GM12878 (cell line): Measurements from ENCODE around the gene FAM89B. TPM values are rescaled to one million over a fixed set of nuclear protein-coding genes. Genes with fewer than 3 reads are reported as not detected.

ENCODE experiments used
- ASH2L ChIP-seq: fragments of 300-600, 200-600 bp; sonication (generic); IDR thresholded peaks from 2 replicates; pipeline ENCODE4 v1.6.1; 2017; ENCODE audit warnings: low read depth, mild to moderate bottlenecking, borderline replicate concordance
- BCL11A ChIP-seq: IDR thresholded peaks from 2 replicates; pipeline ENCODE4 v1.6.1; 2011; ENCODE audit warnings: low read depth, low read length
- BHLHE40 ChIP-seq, 2 experiments: fragments of 450-650 bp in 1 of 2; IDR thresholded peaks; 2 replicates each; pipeline ENCODE4 v1.6.1; 2011 to 2017; ENCODE audit warnings: low read depth in 2 of 2, borderline replicate concordance in 1 of 2, improper control_type of control experiment in 1 of 2, low read length in 1 of 2, mild to moderate bottlenecking in 1 of 2
- CREB1 ChIP-seq: IDR thresholded peaks from 2 replicates; pipeline ENCODE4 v1.6.1; 2012; ENCODE audit warnings: low read depth, mild to moderate bottlenecking, inconsistent platforms
- EED ChIP-seq: sonication (generic); IDR thresholded peaks from 2 replicates; pipeline ENCODE4 v1.6.1; 2016; ENCODE audit warnings: antibody characterized with exemption, low read depth
- ELK1 ChIP-seq: IDR thresholded peaks from 2 replicates; pipeline ENCODE4 v1.6.1; 2012; ENCODE audit warnings: low read depth, low read length, improper control_type of control experiment
- EP300 ChIP-seq, 2 experiments: fragments of 150-350 bp in 1 of 2; IDR thresholded peaks; 2 replicates each; pipeline ENCODE4 v1.6.1; 2011 to 2012; ENCODE audit warnings: low read depth in 2 of 2, low read length in 2 of 2, borderline replicate concordance in 1 of 2, improper control_type of control experiment in 1 of 2, inconsistent platforms in 1 of 2; ENCODE audit not compliant: control insufficient read depth in 1 of 2
- GABPA ChIP-seq: IDR thresholded peaks from 2 replicates; pipeline ENCODE4 v1.6.1; 2014; ENCODE audit warnings: antibody characterized with exemption, low read depth, mild to moderate bottlenecking, inconsistent platforms
- HDAC6 ChIP-seq: fragments of 200-600 bp; sonication (generic); IDR thresholded peaks from one replicate; pipeline ENCODE4 v1.8.0; 2017; ENCODE audit warnings: antibody characterized with exemption; ENCODE audit not compliant: unreplicated experiment
- IKZF1 ChIP-seq: fragments of 450-650 bp; conservative IDR thresholded peaks from 2 replicates; pipeline ENCODE4 v1.6.1; 2017; ENCODE audit warnings: antibody characterized with exemption, mild to moderate bottlenecking
- IKZF2 ChIP-seq, 2 experiments: fragments of 450-650 bp; IDR thresholded peaks; 2 replicates each; pipeline ENCODE4 v1.6.1; 2017; ENCODE audit warnings: mild to moderate bottlenecking in 2 of 2, moderate library complexity in 2 of 2
- KDM1A ChIP-seq: fragments of 200-600 bp; sonication (generic); IDR thresholded peaks from 2 replicates; pipeline ENCODE4 v1.6.1; 2016; ENCODE audit warnings: borderline replicate concordance
- MEF2A ChIP-seq: IDR thresholded peaks from 2 replicates; pipeline ENCODE4 v1.6.1; 2011; ENCODE audit warnings: low read depth, mild to moderate bottlenecking, low read length, moderate library complexity; ENCODE audit not compliant: insufficient read depth
- MXI1 ChIP-seq: fragments of 150-350 bp; IDR thresholded peaks from 2 replicates; pipeline ENCODE4 v1.6.1; 2011; ENCODE audit warnings: low read depth, mild to moderate bottlenecking, inconsistent platforms, low read length, improper control_type of control experiment
- NKRF ChIP-seq: fragments of 450-650 bp; conservative IDR thresholded peaks from 2 replicates; pipeline ENCODE4 v1.6.1; 2017; ENCODE audit warnings: mild to moderate bottlenecking, moderate library complexity
- RBBP5 ChIP-seq: fragments of 200-600 bp; sonication (generic); conservative IDR thresholded peaks from 2 replicates; pipeline ENCODE4 v1.6.1; 2016
- RCOR1 ChIP-seq: conservative IDR thresholded peaks from 2 replicates; pipeline ENCODE4 v1.6.1; 2012; ENCODE audit warnings: low read depth, low read length, improper control_type of control experiment
- RELA ChIP-seq: fragments of 450-650 bp; IDR thresholded peaks from 2 replicates; pipeline ENCODE4 v1.8.0; 2014; ENCODE audit warnings: borderline replicate concordance; ENCODE audit not compliant: partially characterized antibody
- RUNX3 ChIP-seq: IDR thresholded peaks from 2 replicates; pipeline ENCODE4 v1.6.1; 2012; ENCODE audit warnings: low read length, inconsistent platforms
- SMC3 ChIP-seq: IDR thresholded peaks from 2 replicates; pipeline ENCODE4 v1.6.1; 2011; ENCODE audit warnings: low read length, improper control_type of control experiment, borderline replicate concordance
- SREBF1 ChIP-seq: IDR thresholded peaks from 2 replicates; pipeline ENCODE4 v1.6.1; 2012; ENCODE audit warnings: mild to moderate bottlenecking, low read length
- STAT3 ChIP-seq: IDR thresholded peaks from 2 replicates; pipeline ENCODE4 v1.6.1; 2011; ENCODE audit warnings: low read depth, low read length, improper control_type of control experiment
- SUZ12 ChIP-seq: fragments of 200-600 bp; sonication (generic); IDR thresholded peaks from one replicate; pipeline ENCODE4 v1.6.1; 2018; ENCODE audit warnings: antibody characterized with exemption, mild to moderate bottlenecking; ENCODE audit not compliant: unreplicated experiment
- TAF1 ChIP-seq: IDR thresholded peaks from 2 replicates; pipeline ENCODE4 v1.6.1; 2011; ENCODE audit warnings: mild to moderate bottlenecking, low read depth, low read length, borderline replicate concordance
- TCF12 ChIP-seq: IDR thresholded peaks from 2 replicates; pipeline ENCODE4 v1.6.1; 2011; ENCODE audit warnings: low read depth, mild to moderate bottlenecking, low read length
- ZNF384 ChIP-seq: IDR thresholded peaks from 2 replicates; pipeline ENCODE4 v1.6.1; 2012; ENCODE audit warnings: low read depth, mild to moderate bottlenecking, low read length, improper control_type of control experiment, borderline replicate concordance
- polyA plus RNA-seq, 11 experiments: library from polyadenylated mRNA; depleted of rRNA in 4 of 11; unstranded in 6 of 11; stranded (reverse) in 5 of 11; fragments of >200 nt; fragmentation: Nextera tagmentation in 4 of 11; fragmentation: Illumina TruSeq in 1 of 11; extraction: Ambion mirVana in 4 of 11; extraction: Trizol in 1 of 11; gene quantifications; 1 replicate in 1 of 11; 2 replicates in 10 of 11; pipeline versions ENCODE4 v1.2.1 to v1.2.3, GENCODE V29; 2011 to 2016; ENCODE audit warnings: inconsistent platforms in 2 of 11, missing spikeins in 2 of 11, low read depth in 1 of 11
- total RNA-seq, 4 experiments: library from RNA; depleted of rRNA in 3 of 4; stranded (reverse); fragments of >200 nt in 3 of 4; fragmentation: Illumina TruSeq in 1 of 4; extraction: Trizol in 1 of 4; gene quantifications; 2 replicates each; pipeline versions ENCODE4 v1.2.1 to v1.2.3, GENCODE V29; 2013 to 2021
- TF ChIP-seq, protein P1 (sequence below): IDR thresholded peaks from 2 replicates; pipeline ENCODE4 v1.6.1; 2012; ENCODE audit warnings: low read depth, low read length, improper control_type of control experiment
- TF ChIP-seq, protein P2 (sequence below): fragments of 450-650 bp; IDR thresholded peaks from 2 replicates; pipeline ENCODE4 v1.6.1; 2014; ENCODE audit warnings: mild to moderate bottlenecking

The FAM89B gene
- total and polyA plus RNA-seq, 10 of the 15 experiments (the other 5 are each of a cell fraction or from before 2014, with no cell fraction given), result 0.34 to 36.7 (median 9.8) TPM

DNA sequence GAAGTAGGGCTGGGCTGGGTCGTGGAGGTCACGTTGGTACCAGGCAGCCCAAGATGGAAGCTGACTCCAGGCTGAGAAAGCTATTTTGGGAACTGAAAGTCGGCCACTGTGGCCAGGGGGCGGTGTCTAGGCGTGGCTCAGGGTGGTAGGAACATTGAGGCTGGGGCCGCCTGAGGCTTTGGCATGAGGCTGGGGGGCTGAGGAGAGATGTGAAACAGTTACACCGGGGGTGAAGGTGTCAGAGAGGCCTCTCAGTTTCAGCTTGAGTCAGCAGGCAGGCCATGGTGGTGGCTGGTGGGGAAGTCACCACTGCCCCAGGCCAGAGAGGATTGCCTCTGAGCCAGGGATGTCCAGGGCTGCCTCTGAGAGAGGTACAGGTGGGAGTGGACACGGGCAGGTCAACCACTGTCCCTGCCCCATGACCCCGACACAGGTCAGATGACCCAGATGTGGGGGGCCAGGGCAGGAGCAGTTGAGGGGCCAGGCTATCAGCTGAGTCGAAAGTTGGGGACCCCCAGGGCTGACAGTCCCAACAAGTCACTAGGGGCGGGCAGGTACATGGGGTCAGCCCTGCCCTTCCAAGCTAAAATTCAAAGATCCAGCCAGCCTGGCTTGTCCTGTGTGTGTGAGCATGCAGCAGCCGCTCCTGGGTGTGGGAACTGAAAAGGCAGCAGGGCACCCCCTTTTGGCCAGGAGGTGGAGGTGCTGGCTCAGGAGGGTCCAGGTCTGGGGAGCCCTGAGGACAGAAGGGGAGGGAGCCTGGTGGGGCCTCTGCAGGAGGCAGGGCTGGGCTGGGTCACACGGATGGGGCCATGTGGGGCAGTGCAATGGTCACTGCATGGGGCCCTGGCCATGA, 16.1 kb downstream of the FAM89B start (continued):
- TF ChIP-seq SREBF1 (no peak), HDAC6 (no peak), BCL11A (peak; percentile 83), KDM1A (no peak), MXI1 (peak; percentile 47), IKZF2 (IDR thresholded peaks at IDR 0.05) (peak; percentile 97 to 99), EP300 (IDR thresholded peaks at IDR 0.05; ENCODE audit: borderline replicate concordance in 1 of 2, control insufficient read depth in 1 of 2, low read depth in 2 of 2, low read length in 2 of 2) (peak; percentile 82 to 95), TAF1 (no peak), GABPA (no peak; the same call in 1 of the 2 replicates), TCF12 (peak; percentile 54; the same call in 1 of the 2 replicates), EED (peak; percentile 98), RUNX3 (peak; percentile 92), ZNF384 (no peak), ASH2L (no peak), CREB1 (peak; percentile 73), MEF2A (peak; percentile 98), SMC3 (peak; percentile 58), BHLHE40 (IDR thresholded peaks at IDR 0.05; ENCODE audit: borderline replicate concordance in 1 of 2, low read depth in 2 of 2, low read length in 1 of 2) (peak; percentile 68 to 88), SUZ12 (no peak), RCOR1 (peak; percentile 44; the same call in 1 of the 2 replicates), IKZF1 (peak; percentile 99), NKRF (peak; percentile 79), RELA (peak; percentile 41), ELK1 (no peak), RBBP5 (no peak), STAT3 (no peak)
- TF ChIP-seq, protein P1, sequence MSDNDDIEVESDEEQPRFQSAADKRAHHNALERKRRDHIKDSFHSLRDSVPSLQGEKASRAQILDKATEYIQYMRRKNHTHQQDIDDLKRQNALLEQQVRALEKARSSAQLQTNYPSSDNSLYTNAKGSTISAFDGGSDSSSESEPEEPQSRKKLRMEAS, result peak; percentile 75
- TF ChIP-seq, protein P2, sequence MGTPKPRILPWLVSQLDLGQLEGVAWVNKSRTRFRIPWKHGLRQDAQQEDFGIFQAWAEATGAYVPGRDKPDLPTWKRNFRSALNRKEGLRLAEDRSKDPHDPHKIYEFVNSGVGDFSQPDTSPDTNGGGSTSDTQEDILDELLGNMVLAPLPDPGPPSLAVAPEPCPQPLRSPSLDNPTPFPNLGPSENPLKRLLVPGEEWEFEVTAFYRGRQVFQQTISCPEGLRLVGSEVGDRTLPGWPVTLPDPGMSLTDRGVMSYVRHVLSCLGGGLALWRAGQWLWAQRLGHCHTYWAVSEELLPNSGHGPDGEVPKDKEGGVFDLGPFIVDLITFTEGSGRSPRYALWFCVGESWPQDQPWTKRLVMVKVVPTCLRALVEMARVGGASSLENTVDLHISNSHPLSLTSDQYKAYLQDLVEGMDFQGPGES, result no peak
